HEK293 (cell line): ENCODE results near the gene CD207.

Source experiments
- AEBP2 ChIP-seq: fragments of 450-650 bp; formaldehyde crosslinking; IDR thresholded peaks from 2 replicates; pipeline ENCODE4 v1.5.1; 2016; ENCODE audit warnings: missing biosample characterization, missing genetic modification characterization, borderline replicate concordance
- FEZF1 ChIP-seq: fragments of 450-650 bp; formaldehyde crosslinking; IDR thresholded peaks from 2 replicates; pipeline ENCODE4 v1.5.1; 2016; ENCODE audit warnings: missing biosample characterization, missing genetic modification characterization
- GFI1B ChIP-seq: fragments of 450-650 bp; formaldehyde crosslinking; IDR thresholded peaks from 2 replicates; pipeline ENCODE4 v1.5.1; 2016; ENCODE audit warnings: missing biosample characterization, missing genetic modification characterization
- HOXA7 ChIP-seq: sonication (generic); formaldehyde crosslinking; IDR thresholded peaks from 2 replicates; pipeline ENCODE4 v1.8.1; 2022; ENCODE audit warnings: missing genetic modification reagents, borderline replicate concordance
- OSR2 ChIP-seq: fragments of 450-650 bp; formaldehyde crosslinking; IDR thresholded peaks from 2 replicates; pipeline ENCODE4 v1.5.1; 2016; ENCODE audit warnings: missing biosample characterization, missing genetic modification characterization
- PRDM1 ChIP-seq: fragments of 450-650 bp; formaldehyde crosslinking; IDR thresholded peaks from 2 replicates; pipeline ENCODE4; 2016; ENCODE audit warnings: missing biosample characterization, missing genetic modification characterization
- PRDM4 ChIP-seq: fragments of 450-650 bp; formaldehyde crosslinking; IDR thresholded peaks from 2 replicates; pipeline ENCODE4 v1.5.1; 2017; ENCODE audit warnings: missing biosample characterization, missing genetic modification characterization
- SALL2 ChIP-seq: fragments of 450-650 bp; formaldehyde crosslinking; IDR thresholded peaks from 2 replicates; pipeline ENCODE4 v1.5.0; 2017; ENCODE audit warnings: missing biosample characterization, mild to moderate bottlenecking, missing genetic modification characterization, borderline replicate concordance
- ZBTB48 ChIP-seq: fragments of 450-650 bp; formaldehyde crosslinking; IDR thresholded peaks from 2 replicates; pipeline ENCODE4 v1.5.1; 2016; ENCODE audit warnings: missing biosample characterization, missing genetic modification characterization
- ZBTB6 ChIP-seq: fragments of 450-650 bp; formaldehyde crosslinking; IDR thresholded peaks from 2 replicates; pipeline ENCODE4 v1.5.1; 2017; ENCODE audit warnings: missing biosample characterization, missing genetic modification characterization
- ZBTB7A ChIP-seq: fragments of 450-650 bp; formaldehyde crosslinking; IDR thresholded peaks from 2 replicates; pipeline ENCODE4 v1.5.1; 2016; ENCODE audit warnings: low read depth, missing biosample characterization, missing genetic modification characterization
- ZBTB8A ChIP-seq: fragments of 450-650 bp; formaldehyde crosslinking; IDR thresholded peaks from 2 replicates; pipeline ENCODE4 v1.5.1; 2016; ENCODE audit warnings: missing biosample characterization, missing genetic modification characterization
- ZNF18 ChIP-seq: fragments of 450-650 bp; formaldehyde crosslinking; IDR thresholded peaks from 2 replicates; pipeline ENCODE4 v1.5.1; 2016; ENCODE audit warnings: missing biosample characterization, missing genetic modification characterization
- ZNF26 ChIP-seq: fragments of 450-650 bp; formaldehyde crosslinking; IDR thresholded peaks from 2 replicates; pipeline ENCODE4 v1.5.1; 2016; ENCODE audit warnings: missing biosample characterization, missing genetic modification characterization
- ZNF362 ChIP-seq: fragments of 450-650 bp; formaldehyde crosslinking; IDR thresholded peaks from 2 replicates; pipeline ENCODE4 v1.5.1; 2016; ENCODE audit warnings: missing biosample characterization, missing genetic modification characterization
- ZNF404 ChIP-seq: fragments of 450-650 bp; formaldehyde crosslinking; IDR thresholded peaks from 2 replicates; pipeline ENCODE4 v1.5.1; 2017; ENCODE audit warnings: missing biosample characterization, missing genetic modification characterization
- ZNF530 ChIP-seq: fragments of 450-650 bp; formaldehyde crosslinking; IDR thresholded peaks from 2 replicates; pipeline ENCODE4 v1.5.1; 2016; ENCODE audit warnings: low read depth, missing biosample characterization, missing genetic modification characterization
- ZNF549 ChIP-seq: fragments of 450-650 bp; IDR thresholded peaks from 2 replicates; pipeline ENCODE4 v1.5.1; 2018; ENCODE audit warnings: missing biosample characterization, missing genetic modification characterization, mild to moderate bottlenecking, inconsistent platforms, moderate library complexity
- ZNF560 ChIP-seq: fragments of 450-650 bp; formaldehyde crosslinking; IDR thresholded peaks from 2 replicates; pipeline ENCODE4 v1.5.1; 2017; ENCODE audit warnings: missing biosample characterization, missing genetic modification characterization, borderline replicate concordance
- ZNF610 ChIP-seq: fragments of 450-650 bp; formaldehyde crosslinking; IDR thresholded peaks from 2 replicates; pipeline ENCODE4 v1.5.1; 2016; ENCODE audit warnings: missing biosample characterization, missing genetic modification characterization, borderline replicate concordance
- ZNF645 ChIP-seq: fragments of 450-650 bp; formaldehyde crosslinking; IDR thresholded peaks from 2 replicates; pipeline ENCODE4; 2016; ENCODE audit warnings: missing biosample characterization, missing genetic modification characterization
- ZNF658 ChIP-seq: fragments of 450-650 bp; formaldehyde crosslinking; IDR thresholded peaks from 2 replicates; pipeline ENCODE4; 2016; ENCODE audit warnings: missing biosample characterization, missing genetic modification characterization
- ZNF670 ChIP-seq: fragments of 450-650 bp; formaldehyde crosslinking; IDR thresholded peaks from 2 replicates; pipeline ENCODE4 v1.5.1; 2016; ENCODE audit warnings: missing biosample characterization, missing genetic modification characterization, low read depth
- ZNF701 ChIP-seq: fragments of 450-650 bp; formaldehyde crosslinking; IDR thresholded peaks from 2 replicates; pipeline ENCODE4 v1.5.1; 2016; ENCODE audit warnings: missing biosample characterization, missing genetic modification characterization
- ZNF707 ChIP-seq: fragments of 450-650 bp; formaldehyde crosslinking; IDR thresholded peaks from 2 replicates; pipeline ENCODE4 v1.5.1; 2016; ENCODE audit warnings: missing biosample characterization, missing genetic modification characterization
- ZNF768 ChIP-seq: fragments of 450-650 bp; formaldehyde crosslinking; IDR thresholded peaks from 2 replicates; pipeline ENCODE4 v1.5.1; 2018; ENCODE audit warnings: missing biosample characterization, mild to moderate bottlenecking, missing genetic modification characterization
- ZSCAN5A ChIP-seq: fragments of 450-650 bp; formaldehyde crosslinking; IDR thresholded peaks from 2 replicates; pipeline ENCODE4 v1.5.1; 2016; ENCODE audit warnings: missing biosample characterization, missing genetic modification characterization

Gene CD207

GRCh38 chr2:70871398-70872211, 36.0 kb upstream of the CD207 start (continued):
- TF ChIP-seq ZNF26 (tag by site-specific recombination) (no peak), ZNF701 (tag by site-specific recombination) (no peak), ZNF18 (no peak), ZNF362 (tag by site-specific recombination) (no peak), ZNF645 (tag by site-specific recombination) (no peak), ZNF768 (peak; percentile 81; the same call in 1 of the 2 replicates), ZNF707 (no peak), ZNF670 (tag by site-specific recombination) (no peak), OSR2 (tag by site-specific recombination) (no peak), ZBTB48 (peak; percentile 94), ZBTB8A (peak; percentile 41; the same call in 1 of the 2 replicates), ZNF530 (tag by site-specific recombination) (no peak), ZSCAN5A (no peak), ZNF549 (no peak), HOXA7 (CRISPR knock-in tag) (no peak), SALL2 (no peak), ZBTB6 (no peak), AEBP2 (tag by site-specific recombination) (no peak), ZNF560 (no peak), FEZF1 (tag by site-specific recombination) (no peak), ZBTB7A (no peak), GFI1B (tag by site-specific recombination) (no peak), PRDM4 (no peak), ZNF610 (tag by site-specific recombination) (no peak), ZNF404 (tag by site-specific recombination) (no peak), PRDM1 (tag by site-specific recombination) (no peak), ZNF658 (tag by site-specific recombination) (no peak)
